Retina (tissue), 1 donor: ENCODE results near the gene ENDOU.

ENCODE experiments used
- DNase-seq: peaks from one replicate; pipeline ENCODE4 v3.0.0-alpha.2; 2016

The ENDOU gene

DNA sequence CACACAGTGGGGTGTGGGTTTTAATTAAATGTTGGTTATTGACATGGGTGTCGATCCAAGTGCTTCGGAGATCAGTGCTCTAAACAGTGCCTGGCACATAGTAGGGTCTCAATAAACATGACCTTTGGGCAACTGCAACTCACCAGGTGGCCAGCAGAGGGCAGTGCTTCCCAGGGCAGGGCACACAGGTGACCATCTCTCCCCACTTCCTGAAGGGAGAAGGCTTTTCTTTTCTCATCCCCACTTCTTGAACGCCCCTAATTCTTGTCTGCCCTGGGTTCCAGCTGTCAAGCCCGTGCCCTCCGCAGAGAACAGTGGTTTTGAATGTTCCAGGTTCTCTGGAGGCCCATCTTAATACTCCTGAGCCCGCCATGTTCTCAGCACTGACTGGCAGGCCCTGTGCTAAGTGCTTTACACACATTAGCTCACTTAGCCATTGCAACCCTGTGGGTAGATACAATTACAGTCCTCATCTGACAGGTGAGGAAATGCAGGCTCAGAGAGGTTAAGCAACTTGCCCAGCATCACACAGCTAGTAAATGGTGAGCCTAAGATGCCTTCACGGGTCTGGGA, 17.0 kb upstream of the ENDOU start:
- DNase-seq = no peak

DNA sequence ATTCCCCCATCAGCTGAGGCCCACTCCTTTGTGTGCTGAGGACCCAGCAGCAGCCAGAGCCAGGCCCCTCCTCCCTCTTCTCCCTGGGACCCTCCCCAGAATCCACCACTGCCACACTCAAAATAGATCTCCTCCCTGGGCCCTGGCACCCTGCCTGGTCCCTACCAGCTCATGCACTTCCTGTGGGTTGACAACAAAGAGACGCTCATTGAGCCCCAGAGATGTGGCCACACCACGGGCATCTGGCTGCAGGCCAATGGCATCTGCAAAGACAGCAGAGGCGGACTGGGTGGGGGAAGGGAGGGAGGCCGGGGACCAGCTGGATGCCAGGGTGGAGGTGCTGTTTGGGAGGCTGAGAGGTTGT, 16.0 kb upstream of the ENDOU start:
- no peak for DNase-seq

DNA sequence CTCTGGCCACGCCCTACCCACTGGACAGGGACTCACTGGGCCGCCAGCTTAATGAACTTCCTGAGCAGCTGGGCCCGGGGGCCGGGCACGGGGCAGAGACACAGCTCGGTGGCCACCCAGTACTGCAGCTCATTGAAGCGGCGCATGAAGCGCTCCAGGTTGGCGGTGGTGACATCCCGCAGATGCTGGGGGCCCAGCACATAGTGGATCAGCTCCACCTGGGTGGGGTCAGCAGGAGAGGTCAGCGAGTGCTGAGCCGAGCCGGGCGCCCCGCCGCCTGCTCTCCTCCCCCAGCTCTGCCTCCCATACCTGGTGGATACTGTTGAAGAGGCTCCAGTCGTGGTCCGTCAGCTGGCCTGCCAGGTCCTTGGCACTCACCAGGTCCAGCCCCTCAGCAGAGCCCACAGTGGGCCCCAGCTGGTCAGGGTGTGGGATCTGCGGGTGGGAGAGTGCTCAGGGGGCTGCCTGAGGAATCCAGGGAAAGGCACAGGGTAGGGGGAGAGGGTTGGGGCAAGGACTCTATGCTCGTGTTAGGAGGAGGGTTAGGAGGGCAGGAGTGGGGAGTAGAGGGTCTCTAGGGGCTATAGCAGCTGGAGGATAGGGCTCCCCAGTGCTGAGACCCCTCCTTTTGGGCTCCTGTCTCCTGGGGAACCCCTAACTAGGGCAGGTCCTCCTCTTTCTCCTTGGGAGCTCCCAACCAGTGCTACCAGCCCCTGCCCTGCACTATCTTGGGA, 15.5 kb upstream of the ENDOU start:
- DNase-seq = peak; percentile 47

DNA sequence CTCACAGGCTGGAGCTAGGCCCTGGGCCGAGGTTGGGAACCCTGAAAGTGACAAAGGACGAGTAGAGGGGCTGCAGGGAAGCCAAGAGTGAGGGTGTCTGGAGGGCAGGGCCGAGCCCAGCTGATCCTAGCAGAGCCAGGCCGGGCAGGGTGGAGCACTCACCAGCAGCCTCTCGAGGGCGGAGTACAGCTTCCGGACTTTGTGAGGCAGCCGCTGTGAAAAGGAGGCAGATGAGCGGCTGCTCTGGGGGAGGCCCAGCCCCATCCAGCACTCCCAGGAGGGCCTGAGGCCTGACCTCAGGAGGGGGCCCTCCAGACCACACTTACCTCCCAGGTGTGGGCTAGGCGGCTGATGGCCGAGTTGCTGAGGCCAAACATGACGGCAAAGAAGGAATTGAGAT, 14.7 kb upstream of the ENDOU start:
- no peak for DNase-seq

DNA sequence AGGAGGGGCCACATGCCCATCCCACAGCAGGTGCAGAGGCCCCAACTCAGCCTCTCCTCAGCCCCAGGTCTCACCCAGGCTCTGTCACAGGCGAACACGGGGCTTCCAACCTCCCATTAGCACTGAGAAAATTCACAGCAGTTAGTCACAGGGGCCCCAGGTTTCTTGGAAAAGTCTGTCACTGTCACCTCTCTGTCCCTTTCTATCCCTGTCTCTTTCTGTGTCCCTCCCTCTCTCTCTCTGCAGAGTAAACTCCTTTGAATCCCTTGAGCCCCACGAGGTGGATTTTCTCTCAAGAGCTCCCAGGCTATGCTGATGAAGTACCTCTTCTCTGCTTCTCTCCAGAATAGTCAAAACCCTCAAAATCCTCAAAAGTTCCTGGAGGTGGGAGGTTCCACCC, 14.0 kb upstream of the ENDOU start:
- no peak for DNase-seq

DNA sequence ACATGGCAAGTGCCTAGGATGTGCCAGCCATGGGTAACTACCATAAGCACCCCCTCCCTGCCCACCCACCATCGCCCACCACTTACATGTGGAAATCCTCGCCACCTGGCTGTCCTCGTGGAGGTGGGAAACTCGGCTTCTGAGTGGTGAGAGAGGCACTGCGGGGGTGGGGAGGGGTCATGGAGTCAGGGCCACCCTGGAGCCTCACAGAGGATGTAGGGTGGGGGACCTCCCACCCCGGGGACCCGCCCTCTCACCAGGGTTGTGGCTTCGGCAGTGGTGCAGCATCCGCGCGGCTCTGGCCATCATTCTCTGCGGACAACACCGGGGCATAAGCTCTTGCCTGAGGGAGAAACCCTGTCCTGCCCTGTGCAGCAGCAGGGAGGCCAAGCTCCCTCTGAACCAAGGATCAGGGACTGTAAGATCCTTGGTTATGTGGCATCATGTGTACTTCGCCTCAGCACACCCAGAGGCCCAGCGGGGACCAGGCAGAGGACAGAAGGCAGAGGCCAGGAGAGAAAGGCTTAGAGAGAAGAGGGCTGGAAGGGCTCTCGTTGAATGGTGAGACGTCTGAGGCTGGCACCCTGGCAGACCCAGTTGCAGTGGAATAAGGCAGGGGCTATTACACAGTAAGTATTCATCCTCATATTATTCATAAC, 12.8 kb upstream of the ENDOU start:
- DNase-seq = no peak

DNA sequence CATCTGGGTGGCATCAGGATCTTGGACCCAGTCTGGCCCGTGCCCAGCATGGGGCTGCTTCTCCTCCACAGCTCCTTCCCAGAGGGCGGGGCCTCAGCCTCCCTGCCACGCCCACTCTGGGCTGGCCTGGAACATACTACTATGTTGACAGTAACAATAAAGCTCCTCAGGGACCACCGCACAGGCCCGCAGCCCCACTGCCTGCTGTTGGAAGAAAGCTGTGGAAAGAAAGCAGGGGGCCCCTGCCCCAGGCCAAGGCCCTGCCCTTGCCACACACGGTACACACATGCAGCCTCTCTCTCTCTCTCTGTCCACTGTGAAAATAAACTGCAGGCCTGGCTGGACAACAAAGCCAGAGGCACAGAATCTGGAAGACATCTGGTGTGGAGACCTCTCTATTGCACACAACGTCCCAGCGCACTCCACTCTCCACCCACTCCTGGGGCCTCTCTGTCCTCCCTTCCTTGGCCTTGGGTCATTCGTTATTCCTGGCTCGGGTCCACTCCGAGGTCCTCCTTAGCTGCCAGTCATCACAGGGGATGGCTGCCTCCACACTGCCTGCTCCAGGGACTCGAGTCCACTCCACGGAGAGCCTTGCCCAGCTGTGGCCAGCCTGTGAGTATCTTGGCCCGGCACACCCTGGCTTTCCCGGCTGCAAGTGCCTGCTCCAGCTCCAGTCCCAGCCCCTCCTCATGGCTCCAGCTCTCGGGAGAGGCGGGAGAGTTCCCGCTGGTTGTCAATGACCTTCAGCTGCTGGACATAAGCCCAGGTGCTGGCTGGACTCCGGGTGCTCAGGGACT, 11.8 kb upstream of the ENDOU start:
- no peak for DNase-seq

DNA sequence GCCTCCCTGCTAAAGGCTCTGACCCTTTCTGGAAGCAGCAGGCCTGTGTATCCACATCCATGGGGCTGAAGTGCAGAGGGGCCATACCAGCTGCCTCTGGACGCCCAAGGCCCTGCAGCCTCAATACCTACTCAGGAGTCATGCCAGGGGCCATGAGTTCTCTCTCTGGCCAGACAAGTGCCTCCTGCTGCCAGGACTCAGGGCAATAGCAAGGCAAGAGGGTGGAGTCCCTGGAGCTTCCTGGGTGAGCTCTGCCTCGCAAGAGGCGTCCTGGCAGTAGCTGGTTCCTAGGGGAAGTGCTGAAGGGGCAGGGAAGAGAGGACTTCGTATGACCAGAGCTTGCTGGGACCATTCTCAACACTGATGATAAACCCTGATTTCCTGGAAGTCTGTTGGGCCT, 10.9 kb upstream of the ENDOU start:
- DNase-seq = no peak

DNA sequence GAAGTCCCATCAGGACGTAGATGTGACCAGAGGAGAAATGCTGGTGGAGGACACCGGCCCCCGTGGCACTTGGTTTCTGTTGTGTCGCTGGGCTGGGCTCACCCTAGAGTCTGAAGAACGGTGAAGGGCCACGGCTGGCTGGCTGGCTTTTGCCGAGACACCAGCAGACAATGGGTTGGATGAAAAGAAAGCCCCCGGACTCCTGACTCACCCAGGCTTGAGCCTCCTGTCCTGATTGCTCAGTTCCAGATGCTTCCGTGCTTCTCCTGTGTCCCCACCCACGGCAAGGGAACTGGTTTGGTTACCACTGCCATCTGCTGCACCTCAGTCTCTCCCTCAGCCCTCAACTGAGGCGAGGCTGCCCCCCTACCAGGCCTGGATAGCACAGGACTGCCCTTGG, 10.4 kb upstream of the ENDOU start:
- DNase-seq = no peak

DNA sequence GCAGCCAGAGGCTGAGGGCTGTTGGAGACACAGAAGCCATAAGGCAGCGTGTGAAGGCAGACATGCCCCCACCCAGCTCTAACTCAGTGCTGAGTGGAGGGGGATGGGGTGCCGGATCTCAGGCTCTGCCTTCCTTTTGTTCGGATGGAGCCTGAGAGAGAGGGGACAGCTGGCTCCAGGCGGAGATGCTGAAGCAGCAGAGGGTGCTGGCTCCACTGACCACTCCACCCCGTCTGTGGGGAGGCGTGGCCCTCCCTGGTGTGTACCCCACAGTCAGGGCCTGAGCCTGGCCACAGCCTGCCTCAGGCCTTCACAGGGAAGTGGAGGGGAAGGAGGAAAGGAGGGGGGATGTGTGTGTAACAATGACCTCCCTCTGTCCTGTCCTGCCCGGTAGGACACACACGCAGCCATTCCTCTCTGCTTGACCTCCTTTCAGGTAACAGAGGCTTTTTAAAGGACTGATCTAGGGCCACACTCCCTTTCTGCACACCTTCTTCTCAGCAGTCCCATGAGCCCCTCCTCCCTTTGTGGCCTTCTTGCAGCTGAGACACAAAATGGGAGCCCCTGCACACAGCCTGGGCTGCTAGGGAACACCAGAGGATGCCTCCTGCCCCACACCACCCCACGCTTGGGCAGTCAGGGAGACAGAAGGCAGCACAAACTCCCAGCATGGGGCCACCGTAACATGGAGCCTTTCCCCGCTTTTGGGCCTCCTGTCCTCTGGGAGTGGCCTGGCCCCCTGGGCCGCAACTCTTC, 9.6 kb upstream of the ENDOU start:
- DNase-seq = peak; percentile 73

DNA sequence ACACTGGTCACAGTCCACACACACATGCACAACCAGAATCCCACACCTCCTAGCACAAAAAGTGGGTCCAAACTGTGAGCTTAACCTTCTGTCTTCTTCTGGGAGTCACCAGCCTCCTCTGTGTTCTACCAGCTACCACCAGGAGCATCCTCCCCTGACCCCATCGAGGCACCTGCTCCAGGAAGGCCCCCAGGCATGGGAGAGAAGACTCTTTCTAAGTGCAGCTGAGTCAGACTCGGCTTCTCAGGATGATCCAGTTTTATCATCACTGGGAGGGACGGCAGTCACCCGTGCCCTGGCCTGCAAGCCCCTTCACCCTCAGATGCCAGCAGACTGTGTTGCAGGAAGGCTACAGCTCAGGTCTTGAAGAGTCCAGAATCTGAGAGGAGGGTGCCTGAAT, 7.9 kb upstream of the ENDOU start:
- no peak for DNase-seq

DNA sequence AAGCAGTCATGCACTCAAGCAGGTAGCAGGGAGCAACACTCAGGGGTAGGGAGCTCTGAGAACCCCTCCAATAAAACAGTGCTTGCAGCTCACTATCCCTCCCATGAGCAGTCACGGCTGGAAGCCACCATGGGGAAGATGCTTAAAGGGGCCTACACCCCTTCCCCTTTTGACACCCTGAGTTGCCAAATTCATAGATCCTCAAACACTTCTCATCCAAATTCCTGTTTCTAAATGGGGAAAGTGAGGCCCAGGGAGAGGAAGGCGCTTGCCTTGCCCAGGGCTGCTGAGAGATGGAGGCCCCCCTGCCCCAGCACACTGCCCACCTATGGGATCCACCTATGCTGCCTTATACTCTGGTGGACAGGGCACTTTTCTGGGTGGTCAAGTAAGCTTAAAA, 7.2 kb upstream of the ENDOU start:
- no peak for DNase-seq

DNA sequence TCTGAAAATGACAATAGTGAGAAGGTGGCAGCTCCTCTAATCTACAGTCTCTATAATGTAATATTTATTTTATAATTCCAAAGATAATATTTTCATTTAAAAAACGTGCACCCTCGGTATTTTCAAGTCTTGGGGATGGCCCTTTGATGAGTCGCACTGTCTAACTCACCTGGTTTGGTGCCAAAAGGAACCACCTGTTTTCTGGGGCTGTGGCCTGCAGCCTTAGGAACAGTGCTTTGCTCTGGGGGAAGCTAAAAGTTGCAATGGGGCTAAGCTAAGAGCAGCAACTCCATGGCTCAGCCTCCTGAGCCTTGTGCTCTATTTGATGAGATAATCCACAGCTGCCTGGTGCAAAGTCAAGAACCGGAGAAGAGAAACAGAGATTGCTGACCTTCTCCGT, 6.4 kb upstream of the ENDOU start:
- no peak for DNase-seq

DNA sequence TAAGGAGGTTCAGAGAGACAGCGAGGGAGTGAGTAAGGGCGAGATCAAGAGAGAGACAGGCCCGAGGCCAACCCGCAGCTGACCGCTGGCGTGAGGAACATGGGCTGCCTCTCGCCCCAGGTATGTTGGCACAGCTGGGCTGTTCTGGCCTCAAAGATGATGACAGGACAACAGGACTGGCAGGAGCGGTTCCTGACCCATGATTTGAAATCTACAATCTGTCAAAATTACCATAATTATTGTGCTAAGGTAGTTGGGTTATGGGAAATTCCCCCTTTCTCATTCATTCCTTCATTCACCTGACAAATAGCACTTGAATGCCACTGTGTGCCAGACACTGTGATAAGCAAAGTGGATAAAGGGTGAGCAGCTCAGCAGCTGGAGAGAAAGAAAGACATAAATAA, 5.1 kb upstream of the ENDOU start:
- DNase-seq = no peak

DNA sequence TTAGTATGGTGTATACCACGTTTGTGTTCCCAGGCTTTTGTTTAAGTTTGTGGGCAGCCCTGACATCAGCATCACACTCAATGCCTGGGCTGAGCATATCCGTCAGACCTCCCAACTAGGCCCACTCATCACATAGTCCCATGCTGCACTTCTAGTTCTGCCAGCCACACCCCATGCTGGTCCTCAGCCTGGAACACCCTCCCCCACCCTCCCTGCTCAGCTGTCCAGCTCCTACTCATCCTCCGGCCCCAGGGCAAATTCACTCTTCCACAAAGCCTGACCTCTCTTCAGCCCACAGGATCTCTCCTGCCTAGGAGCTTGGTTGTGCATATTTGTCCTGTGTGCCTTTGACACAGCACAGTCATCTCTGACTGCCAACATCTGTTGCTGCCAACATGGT, 3.9 kb upstream of the ENDOU start:
- no peak for DNase-seq

DNA sequence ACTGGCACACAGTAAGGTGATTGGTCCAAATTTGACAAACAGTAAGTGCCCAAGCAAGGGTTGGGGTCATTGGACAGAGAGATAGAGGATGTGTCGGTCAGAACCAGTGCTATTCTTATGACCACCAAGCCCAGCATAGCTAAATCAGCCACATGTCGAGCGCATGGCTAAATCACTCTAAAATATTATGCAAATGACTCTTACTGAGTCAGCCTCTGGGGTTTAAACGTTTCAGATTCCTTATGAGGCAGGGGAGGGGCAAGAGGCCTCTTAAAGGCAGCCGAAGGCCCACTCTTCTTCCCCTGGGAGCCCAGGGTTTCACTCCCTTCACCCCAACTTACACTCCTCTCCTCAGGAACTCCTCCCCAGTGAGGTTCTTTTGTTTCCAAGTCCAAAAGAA, 603 bp upstream of the ENDOU start:
- no peak for DNase-seq

DNA sequence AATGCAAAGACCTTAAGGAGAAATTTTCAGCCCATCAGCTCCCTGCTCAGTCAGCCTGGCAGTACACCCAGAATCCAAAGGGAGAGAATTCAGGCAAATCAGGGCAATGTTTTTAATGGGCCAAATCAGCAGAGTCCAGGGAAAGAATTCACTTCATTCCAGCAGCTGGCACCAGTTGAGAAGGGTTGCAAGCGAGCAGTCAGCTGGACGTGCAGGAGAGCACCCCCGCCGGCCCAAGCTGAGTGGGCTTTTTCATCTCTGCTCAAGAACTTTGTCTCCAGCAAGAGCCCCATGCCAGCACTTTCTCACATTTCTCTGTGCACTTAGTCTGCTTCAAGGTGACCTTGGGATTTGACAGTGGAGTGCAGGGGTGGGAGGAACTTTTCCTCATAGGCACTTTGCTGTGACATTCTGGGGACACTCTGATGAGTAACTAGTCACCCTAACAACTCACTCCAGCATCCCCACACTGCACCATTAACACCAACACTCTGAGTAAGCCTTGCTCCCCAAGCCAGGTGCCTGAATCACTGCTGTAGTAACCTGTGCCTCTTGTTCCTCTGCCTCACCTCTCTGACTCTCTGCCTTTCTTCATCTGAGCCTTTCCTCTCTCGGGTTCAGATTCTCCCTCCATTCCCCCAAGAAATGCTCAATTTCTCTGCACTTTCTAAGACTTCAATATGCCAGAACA, 2.2 kb downstream of the ENDOU start:
- no peak for DNase-seq

DNA sequence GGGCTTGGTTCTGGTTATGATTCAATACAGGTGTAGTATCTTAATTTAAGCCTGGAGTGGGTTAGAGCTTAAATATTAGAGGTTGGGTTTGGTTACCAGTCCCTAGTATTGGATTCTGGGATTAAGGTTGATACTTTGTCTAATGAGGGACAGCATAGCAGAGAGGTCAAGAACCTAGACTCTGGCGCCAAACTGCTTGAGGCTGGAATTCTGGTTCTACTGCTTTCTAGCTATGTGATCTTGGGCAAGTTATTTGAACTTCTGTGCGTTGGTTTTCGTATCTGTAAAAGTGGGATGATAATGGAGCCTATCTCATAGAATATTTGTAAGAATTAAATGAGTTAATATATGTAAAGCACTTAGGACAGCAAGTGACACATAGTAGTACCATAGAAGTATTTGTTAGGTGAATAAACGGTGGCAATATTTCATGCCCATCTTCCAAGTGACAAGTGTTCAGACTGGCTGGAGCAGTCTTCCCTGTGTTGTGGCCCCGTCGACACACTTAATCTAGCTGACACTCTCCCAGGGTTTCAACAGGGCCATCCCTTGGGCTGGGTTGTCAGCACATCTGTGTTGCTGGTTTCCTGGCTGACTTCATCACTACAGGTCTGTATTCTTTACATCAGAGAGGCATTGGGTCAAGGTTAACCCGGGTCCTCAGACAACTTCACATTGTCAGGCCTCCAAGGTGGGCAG, 3.0 kb downstream of the ENDOU start:
- DNase-seq = no peak

DNA sequence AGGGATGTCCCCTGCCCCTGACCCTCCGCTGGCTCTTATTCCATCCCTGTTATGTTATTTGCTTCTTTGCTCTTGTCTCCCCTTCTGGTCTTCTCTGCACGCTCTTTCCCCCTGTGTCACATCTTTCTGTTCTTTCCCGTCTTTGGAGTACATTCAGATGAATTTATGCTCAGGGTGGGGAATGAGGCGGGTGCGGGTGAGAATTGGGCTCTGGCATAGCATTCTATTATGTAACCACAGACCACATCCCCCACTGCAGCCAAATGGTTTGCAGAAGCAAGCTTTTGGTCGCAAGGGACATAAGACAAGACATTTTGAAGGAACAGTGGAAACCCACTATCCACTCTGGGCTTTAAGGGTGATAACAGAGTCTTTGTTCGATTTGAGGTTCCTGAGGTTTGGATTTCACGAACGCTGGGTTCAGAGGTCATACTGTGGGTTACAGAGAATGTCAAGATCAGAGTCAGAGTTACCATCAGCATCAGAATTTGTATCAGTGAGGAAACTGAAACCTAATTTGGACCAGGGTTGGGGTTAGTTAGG, 3.8 kb downstream of the ENDOU start:
- DNase-seq = no peak

DNA sequence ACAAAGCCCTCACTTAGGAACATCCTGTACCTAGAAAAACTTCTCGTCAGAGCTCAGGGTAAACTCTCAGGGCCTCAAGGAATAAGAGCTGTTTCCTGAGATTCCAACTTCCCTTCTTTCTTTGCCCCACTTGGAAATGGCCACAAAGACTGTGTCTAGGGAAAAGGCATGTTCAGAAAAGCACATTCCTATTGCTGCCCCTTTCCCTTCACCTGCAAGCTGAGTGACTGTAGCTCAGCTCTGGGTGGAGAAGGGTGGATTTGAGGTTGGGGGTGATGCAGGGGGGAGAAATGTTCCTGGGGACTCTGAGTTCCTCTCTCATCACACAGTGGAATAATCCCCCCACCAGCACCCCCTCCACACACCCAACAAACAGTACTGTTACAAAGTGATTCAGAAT, 6.8 kb downstream of the ENDOU start:
- DNase-seq = no peak

DNA sequence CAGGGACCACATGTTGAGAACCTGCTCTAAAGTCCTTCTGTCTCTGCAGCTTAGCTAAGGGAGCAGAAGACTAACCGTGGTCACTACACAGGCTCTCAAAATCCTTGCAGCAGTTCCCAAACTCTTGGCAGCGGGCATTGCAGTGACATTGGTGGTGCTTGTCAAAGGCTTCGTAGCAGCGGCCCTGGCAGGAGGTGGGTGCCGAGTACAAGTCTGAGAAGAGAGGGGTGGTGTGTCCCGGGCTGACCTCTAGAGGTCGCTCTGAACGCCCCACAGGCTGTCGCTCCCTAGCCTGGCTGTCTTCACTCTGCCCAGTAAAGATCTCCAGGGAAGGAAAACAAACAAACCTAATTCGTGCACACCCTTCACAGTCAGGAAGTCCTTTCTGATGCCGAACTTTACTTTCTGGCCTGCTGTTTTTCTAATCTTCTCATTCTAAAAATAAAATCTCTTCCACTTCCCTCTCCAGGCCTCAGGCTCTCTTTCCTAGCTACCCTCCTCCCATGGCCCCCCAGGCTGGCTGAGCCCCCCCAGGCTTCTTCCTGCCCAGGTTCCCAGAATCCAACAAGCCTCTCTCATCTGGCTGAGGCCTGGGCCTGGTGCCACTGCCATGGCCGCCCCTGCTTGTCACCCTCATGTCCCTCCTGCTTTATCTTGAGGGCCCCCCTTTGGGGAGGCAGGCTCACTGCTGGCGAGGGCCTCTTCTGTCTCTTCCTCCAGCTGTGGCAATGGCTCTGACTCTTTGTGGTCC, 7.7 kb downstream of the ENDOU start:
- peak; percentile 83 for DNase-seq
